Ishikawa (cell line): ENCODE data around the gene XG.

ENCODE experiments used
- EGR1 ChIP-seq: IDR thresholded peaks from 2 replicates; pipeline ENCODE4 v1.6.1; 2012
- EP300 ChIP-seq: IDR thresholded peaks from 2 replicates; pipeline ENCODE4 v1.6.1; 2012; ENCODE audit warnings: borderline replicate concordance
- RAD21 ChIP-seq: IDR thresholded peaks from 2 replicates; pipeline ENCODE4 v1.6.1; 2012; ENCODE audit warnings: low read depth
- TEAD4 ChIP-seq: IDR thresholded peaks from 2 replicates; pipeline ENCODE4 v1.6.1; 2012
- YY1 ChIP-seq: IDR thresholded peaks from 2 replicates; pipeline ENCODE4 v1.6.1; 2012; ENCODE audit warnings: low read depth
- TF ChIP-seq, protein P1 (sequence below): IDR thresholded peaks from 2 replicates; pipeline ENCODE4 v1.6.1; 2012
- TF ChIP-seq, protein P2 (sequence below): IDR thresholded peaks from 2 replicates; pipeline ENCODE4 v1.6.1; 2012; ENCODE audit warnings: low read depth, mild to moderate bottlenecking

DNA sequence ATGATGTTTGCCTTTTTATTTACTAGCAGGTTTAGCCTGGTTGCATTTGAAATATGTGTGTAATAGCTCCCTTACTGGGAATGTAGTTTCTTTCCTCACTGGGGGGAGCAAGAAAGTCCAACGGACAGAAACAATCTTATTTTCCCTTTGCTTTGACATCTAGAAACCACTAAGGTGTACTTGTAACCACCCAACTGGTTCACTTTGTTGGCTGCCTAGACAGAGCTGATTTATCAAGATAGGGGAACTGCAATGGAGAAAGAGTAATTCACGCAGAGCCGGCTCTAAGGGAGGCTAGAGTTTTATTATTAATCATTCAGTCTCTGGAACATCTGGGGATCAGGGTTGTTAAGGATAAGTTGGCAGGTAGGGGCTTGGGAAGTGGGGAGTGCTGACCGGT, 30.3 kb downstream of the XG start:
- TF ChIP-seq, protein P1, sequence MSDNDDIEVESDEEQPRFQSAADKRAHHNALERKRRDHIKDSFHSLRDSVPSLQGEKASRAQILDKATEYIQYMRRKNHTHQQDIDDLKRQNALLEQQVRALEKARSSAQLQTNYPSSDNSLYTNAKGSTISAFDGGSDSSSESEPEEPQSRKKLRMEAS = no peak
- TF ChIP-seq, protein P2, sequence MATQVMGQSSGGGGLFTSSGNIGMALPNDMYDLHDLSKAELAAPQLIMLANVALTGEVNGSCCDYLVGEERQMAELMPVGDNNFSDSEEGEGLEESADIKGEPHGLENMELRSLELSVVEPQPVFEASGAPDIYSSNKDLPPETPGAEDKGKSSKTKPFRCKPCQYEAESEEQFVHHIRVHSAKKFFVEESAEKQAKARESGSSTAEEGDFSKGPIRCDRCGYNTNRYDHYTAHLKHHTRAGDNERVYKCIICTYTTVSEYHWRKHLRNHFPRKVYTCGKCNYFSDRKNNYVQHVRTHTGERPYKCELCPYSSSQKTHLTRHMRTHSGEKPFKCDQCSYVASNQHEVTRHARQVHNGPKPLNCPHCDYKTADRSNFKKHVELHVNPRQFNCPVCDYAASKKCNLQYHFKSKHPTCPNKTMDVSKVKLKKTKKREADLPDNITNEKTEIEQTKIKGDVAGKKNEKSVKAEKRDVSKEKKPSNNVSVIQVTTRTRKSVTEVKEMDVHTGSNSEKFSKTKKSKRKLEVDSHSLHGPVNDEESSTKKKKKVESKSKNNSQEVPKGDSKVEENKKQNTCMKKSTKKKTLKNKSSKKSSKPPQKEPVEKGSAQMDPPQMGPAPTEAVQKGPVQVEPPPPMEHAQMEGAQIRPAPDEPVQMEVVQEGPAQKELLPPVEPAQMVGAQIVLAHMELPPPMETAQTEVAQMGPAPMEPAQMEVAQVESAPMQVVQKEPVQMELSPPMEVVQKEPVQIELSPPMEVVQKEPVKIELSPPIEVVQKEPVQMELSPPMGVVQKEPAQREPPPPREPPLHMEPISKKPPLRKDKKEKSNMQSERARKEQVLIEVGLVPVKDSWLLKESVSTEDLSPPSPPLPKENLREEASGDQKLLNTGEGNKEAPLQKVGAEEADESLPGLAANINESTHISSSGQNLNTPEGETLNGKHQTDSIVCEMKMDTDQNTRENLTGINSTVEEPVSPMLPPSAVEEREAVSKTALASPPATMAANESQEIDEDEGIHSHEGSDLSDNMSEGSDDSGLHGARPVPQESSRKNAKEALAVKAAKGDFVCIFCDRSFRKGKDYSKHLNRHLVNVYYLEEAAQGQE = no peak
- TF ChIP-seq TEAD4 (no peak), EGR1 (no peak), YY1 (no peak), RAD21 (no peak), EP300 (no peak)
